Vagina (tissue), 2 donors: ENCODE data around the gene RAMP1. TPM values are rescaled to one million over a fixed set of nuclear protein-coding genes. Genes with fewer than 3 reads are reported as not detected.

ENCODE experiments used
- DNase-seq, 2 donors: peaks; one replicate each; pipeline ENCODE4 v3.0.0-alpha.2; 2017; ENCODE audit errors: extremely low spot score in 2 of 2
- H3K27ac ChIP-seq: fragments of 200-600 bp; sonication (generic); one replicate; pipeline ENCODE4 v1.5.1; 2019
- H3K27me3 ChIP-seq: fragments of 200-600 bp; sonication (generic); one replicate; pipeline ENCODE4 v1.5.1; 2019
- H3K36me3 ChIP-seq, 2 donors: fragments of 200-600 bp; sonication (generic); one replicate each; pipeline ENCODE4 v1.5.1; 2017 to 2019
- H3K4me1 ChIP-seq: fragments of 200-600 bp; sonication (generic); one replicate; pipeline ENCODE4 v1.5.1; 2019
- H3K4me3 ChIP-seq, 2 donors: fragments of 200-600 bp; sonication (generic); 1 replicate in 1 of 2; 2 replicates in 1 of 2; pipeline ENCODE4 v1.5.1; 2016 to 2019
- H3K9me3 ChIP-seq: fragments of 200-600 bp; sonication (generic); one replicate; pipeline ENCODE4 v1.5.1; 2019
- CTCF ChIP-seq, 3 experiments: fragments of 450-650 bp in 2 of 3; fragments of 200-600 bp in 1 of 3; sonication (generic) in 1 of 3; IDR thresholded peaks; one replicate each; pipeline ENCODE4 v1.5.1; 2017 to 2019; ENCODE audit warnings: antibody characterized with exemption in 3 of 3, mild to moderate bottlenecking in 2 of 3, moderate library complexity in 2 of 3
- POLR2A ChIP-seq, 2 donors: fragments of 450-650 bp; IDR thresholded peaks; one replicate each; pipeline ENCODE4 v1.6.1; 2017; ENCODE audit warnings: antibody characterized with exemption in 2 of 2, mild to moderate bottlenecking in 2 of 2, moderate library complexity in 2 of 2
- POLR2AphosphoS5 ChIP-seq, 2 donors: sonication (generic); formaldehyde crosslinking; IDR thresholded peaks; one replicate each; pipeline ENCODE4 v1.9.0; 2017; ENCODE audit warnings: antibody characterized with exemption in 2 of 2, mild to moderate bottlenecking in 2 of 2, low read depth in 1 of 2; ENCODE audit not compliant: insufficient read depth in 1 of 2
- intact Hi-C: fragments of 100-400 bp; cut with DNase I; formaldehyde crosslinking; loops from one replicate; pipeline ENCODE4 v1.15.1; 2023
- total RNA-seq: library from RNA; depleted of rRNA; stranded (reverse); fragments of >200 nt; gene quantifications from one replicate; pipeline ENCODE4 v1.2.3, GENCODE V29; 2016

The RAMP1 gene
- total RNA-seq, 1 donor from 2014 or later = 120 TPM

- TF ChIP-seq POLR2AphosphoS5 (IDR thresholded peaks at IDR 0.05; ENCODE audit: insufficient read depth in 1 of 2, low read depth in 1 of 2) (no peak), POLR2A (IDR thresholded peaks at IDR 0.05) (no peak), CTCF (IDR thresholded peaks at IDR 0.05) (no peak)
- Histone ChIP-seq H3K9me3 (no peaks in the 10 kb centered on the region), H3K4me1 (no peaks in the 10 kb centered on the region), H3K27ac (no peak overlapping the region), H3K36me3 (no peaks in the 10 kb centered on the region), H3K27me3 (no peaks in the 10 kb centered on the region), H3K4me3 (no peak overlapping the region)
- DNase-seq = no peak
- intact Hi-C loops = no loop called here
These were observed 39.0 kb upstream of the RAMP1 start for GRCh38 chr2:237820421-237820820.

GRCh38 chr2:237823544-237823943, 35.9 kb upstream of the RAMP1 start:
- TF ChIP-seq POLR2A (IDR thresholded peaks at IDR 0.05) = no peak
- no peak for TF ChIP-seq POLR2AphosphoS5 (IDR thresholded peaks at IDR 0.05; ENCODE audit: insufficient read depth in 1 of 2, low read depth in 1 of 2)
- no peak for TF ChIP-seq CTCF (IDR thresholded peaks at IDR 0.05)
- Histone ChIP-seq H3K27ac (no peak overlapping the region), H3K27me3 (no peaks in the 10 kb centered on the region), H3K4me3 (no peak overlapping the region), H3K9me3 (no peaks in the 10 kb centered on the region), H3K36me3 (no peaks in the 10 kb centered on the region), H3K4me1 (no peaks in the 10 kb centered on the region)
- intact Hi-C loops = no loop called here
- DNase-seq = no peak

- no peaks in the 10 kb centered on the region for H3K4me1 ChIP-seq
- intact Hi-C loops = no loop called here
These were observed 35.3 kb upstream of the RAMP1 start for GRCh38 chr2:237824085-237824484.

GRCh38 chr2:237827421-237827987, 31.9 kb upstream of the RAMP1 start:
- TF ChIP-seq CTCF (IDR thresholded peaks at IDR 0.05) = no peak
- no peak for TF ChIP-seq POLR2AphosphoS5 (IDR thresholded peaks at IDR 0.05; ENCODE audit: insufficient read depth in 1 of 2, low read depth in 1 of 2)
- no peak for TF ChIP-seq POLR2A (IDR thresholded peaks at IDR 0.05)
- no peaks in the 10 kb centered on the region for H3K4me1 ChIP-seq
- intact Hi-C loops = no loop called here
- H3K4me3 ChIP-seq = no peak overlapping the region
- H3K36me3 ChIP-seq = no peaks in the 10 kb centered on the region
- no peaks in the 10 kb centered on the region for H3K9me3 ChIP-seq
- H3K27ac ChIP-seq = no peak overlapping the region
- no peak for DNase-seq
- H3K27me3 ChIP-seq = no peaks in the 10 kb centered on the region

More at GRCh38 chr2:237824085-237824484, 35.3 kb upstream of the RAMP1 start:
- Histone ChIP-seq H3K36me3 (no peaks in the 10 kb centered on the region), H3K27ac (no peak overlapping the region), H3K27me3 (no peaks in the 10 kb centered on the region), H3K4me3 (no peak overlapping the region), H3K9me3 (no peaks in the 10 kb centered on the region)
- DNase-seq = no peak
- TF ChIP-seq CTCF (IDR thresholded peaks at IDR 0.05) = no peak
- no peak for TF ChIP-seq POLR2AphosphoS5 (IDR thresholded peaks at IDR 0.05; ENCODE audit: insufficient read depth in 1 of 2, low read depth in 1 of 2)
- no peak for TF ChIP-seq POLR2A (IDR thresholded peaks at IDR 0.05)

GRCh38 chr2:237830522-237830921, 28.9 kb upstream of the RAMP1 start:
- Histone ChIP-seq H3K4me1 (no peaks in the 10 kb centered on the region), H3K36me3 (no peaks in the 10 kb centered on the region), H3K27ac (no peak overlapping the region), H3K4me3 (no peak overlapping the region), H3K9me3 (no peaks in the 10 kb centered on the region), H3K27me3 (no peaks in the 10 kb centered on the region)
- intact Hi-C loops = no loop called here
- no peak for TF ChIP-seq POLR2A (IDR thresholded peaks at IDR 0.05)
- TF ChIP-seq POLR2AphosphoS5 (IDR thresholded peaks at IDR 0.05; ENCODE audit: insufficient read depth in 1 of 2, low read depth in 1 of 2) = no peak
- TF ChIP-seq CTCF (IDR thresholded peaks at IDR 0.05) = no peak
- DNase-seq = no peak
